Measurements from ENCODE around the gene POC5.

DNA sequence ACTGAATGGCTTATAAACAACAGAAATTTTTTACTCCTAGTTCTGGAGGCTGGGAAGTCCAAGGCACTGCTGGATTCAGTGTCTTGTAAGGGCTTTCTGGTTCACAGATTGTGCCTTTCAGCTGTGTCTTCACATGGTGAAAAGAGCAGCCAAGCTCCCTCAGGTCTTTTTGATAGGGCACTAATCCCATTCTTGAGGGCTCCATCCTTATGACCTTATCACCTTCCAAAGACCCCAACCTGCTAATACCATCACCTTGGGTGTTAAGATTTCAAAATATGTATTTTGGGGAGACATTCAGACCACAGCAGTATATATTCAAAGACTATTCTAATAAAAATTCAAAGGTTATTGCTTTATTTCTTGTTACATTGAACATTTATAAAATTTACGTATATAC, 16.5 kb upstream of the POC5 start:
- TF ChIP-seq, protein P1, sequence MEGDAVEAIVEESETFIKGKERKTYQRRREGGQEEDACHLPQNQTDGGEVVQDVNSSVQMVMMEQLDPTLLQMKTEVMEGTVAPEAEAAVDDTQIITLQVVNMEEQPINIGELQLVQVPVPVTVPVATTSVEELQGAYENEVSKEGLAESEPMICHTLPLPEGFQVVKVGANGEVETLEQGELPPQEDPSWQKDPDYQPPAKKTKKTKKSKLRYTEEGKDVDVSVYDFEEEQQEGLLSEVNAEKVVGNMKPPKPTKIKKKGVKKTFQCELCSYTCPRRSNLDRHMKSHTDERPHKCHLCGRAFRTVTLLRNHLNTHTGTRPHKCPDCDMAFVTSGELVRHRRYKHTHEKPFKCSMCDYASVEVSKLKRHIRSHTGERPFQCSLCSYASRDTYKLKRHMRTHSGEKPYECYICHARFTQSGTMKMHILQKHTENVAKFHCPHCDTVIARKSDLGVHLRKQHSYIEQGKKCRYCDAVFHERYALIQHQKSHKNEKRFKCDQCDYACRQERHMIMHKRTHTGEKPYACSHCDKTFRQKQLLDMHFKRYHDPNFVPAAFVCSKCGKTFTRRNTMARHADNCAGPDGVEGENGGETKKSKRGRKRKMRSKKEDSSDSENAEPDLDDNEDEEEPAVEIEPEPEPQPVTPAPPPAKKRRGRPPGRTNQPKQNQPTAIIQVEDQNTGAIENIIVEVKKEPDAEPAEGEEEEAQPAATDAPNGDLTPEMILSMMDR (IDR thresholded peaks at IDR 0.05): no peak
- no peak for TF ChIP-seq POLR2A (IDR thresholded peaks at IDR 0.05)
